D341Med (cell line): ENCODE data around the gene GCM1.

ENCODE experiments used
- DNase-seq: peaks from one replicate; pipeline ENCODE4 v3.0.0; 2012; ENCODE audit warnings: low spot score

Gene GCM1

DNA sequence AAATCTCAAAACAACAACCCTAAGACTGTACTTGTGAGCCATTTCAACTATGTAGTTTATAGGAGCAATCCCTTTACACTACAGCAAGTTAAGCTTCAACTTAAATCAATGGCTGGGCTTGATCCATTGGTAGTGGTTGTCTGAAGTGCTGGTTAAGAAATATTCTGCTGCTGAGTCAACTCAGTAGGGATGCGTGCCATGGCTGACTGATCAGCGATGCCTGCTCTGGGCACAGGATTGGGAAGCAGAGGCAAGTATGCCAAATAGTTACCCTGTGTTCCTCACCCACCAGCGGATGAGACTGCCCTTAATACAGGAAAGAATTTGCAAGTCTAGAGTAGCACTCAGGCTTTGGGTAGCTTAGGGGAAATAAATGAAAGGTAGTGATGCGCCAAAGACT lies 41.5 kb downstream of the GCM1 start:
- no peak for DNase-seq

DNA sequence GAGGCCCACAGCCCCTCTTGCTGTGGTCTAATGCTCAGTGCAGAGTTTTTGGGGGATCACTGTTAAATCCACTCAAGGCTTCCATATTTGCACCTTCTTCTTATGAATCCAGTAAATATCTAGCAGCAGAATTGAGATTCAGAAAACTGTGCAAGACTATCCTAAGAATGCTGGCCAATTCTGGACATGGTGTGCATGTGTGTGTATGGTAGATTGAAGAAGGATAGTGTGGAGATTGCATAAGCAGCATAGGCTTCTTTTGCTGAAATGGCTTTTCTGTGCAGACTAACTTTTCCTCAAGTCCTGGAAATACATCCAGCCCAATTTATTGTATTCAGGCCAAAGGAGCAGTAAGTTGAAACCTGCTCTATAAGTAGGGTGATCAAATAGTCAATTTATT lies 43.7 kb downstream of the GCM1 start:
- DNase-seq = no peak

DNA sequence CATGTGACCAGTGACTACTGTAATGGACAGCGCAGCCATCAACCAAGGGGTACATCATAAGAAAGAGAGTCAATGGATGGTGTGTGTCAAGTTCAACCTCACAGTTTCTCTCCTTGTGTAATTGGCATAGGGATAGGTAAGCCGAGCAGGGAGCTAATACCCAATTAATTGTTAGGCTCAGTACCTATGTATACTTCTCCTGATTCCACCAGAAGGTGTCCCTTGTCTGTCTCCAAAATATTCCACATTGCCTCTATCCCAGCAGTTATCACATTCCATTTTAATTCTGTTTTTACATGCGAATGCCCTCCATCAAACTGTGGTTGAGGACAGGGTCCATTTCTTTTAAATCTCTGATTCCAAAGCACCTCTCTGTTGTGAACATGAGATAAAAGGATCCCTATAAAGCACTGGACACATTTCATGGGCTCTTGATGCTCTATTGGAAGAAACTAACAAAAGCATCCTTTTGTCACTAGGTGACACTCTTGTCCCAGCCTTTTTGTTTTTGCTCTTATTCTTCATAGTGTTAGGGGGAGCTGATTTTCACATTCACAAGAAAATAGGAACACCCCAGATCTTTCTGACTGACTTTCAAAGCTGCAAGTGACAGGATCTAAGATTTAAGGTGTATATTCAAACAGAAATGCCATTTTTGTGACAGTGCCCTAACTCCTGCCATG lies 44.5 kb downstream of the GCM1 start:
- DNase-seq = no peak

DNA sequence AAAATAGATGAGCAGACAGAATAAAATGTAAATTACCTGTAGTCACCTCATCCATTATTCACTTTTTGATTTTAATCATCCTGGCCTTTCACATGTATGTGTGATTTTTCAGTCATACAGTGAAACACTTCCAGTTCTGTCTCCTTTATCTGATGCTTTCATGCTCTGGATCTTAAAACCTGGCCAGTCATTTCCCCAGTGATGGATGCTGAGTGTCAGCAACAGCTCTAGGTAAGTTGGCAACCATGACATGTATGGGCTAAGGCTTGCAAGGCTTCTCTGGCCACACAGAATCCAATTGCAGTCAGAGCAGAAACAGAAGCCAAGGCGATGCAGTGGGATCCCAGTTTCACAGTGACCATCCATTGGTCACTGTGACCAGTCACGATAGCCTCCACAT lies 47.6 kb downstream of the GCM1 start:
- no peak for DNase-seq

DNA sequence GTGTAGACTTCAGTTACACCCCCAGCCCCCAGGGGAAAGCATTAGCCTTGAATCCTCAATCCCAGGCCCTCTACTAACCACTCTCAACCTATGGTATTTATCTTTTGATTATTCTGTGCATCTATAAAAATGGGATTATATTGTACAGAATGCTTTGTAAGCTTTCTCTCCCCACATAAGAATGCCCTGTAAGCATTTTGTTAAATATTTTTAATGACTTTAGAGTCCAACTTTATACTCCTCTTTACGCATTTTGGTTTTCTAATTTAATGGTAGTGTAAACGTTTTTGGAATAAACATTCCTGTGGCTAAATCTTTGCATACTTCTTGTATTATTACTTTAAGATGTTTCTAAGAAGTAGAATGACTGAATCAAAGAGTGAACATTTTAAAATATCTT lies 48.1 kb downstream of the GCM1 start:
- DNase-seq = no peak

DNA sequence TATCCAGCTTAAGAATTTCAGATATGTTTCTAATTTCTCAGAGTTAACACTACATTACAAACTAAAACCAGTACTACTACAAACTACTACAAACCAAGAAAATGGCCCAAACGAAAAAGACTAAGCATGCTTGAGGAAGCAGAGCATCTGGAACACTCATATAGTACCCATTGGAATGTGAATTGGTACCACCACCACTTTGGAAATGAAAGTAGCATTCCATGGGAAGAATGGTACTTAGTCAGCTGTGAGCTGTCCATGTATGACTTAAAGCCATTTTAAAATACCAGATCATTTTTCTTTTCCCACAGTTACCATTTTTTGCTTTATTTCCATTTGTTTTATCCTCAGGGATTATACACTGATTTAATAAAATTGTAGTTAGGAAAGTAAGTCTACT lies 52.9 kb downstream of the GCM1 start:
- no peak for DNase-seq

DNA sequence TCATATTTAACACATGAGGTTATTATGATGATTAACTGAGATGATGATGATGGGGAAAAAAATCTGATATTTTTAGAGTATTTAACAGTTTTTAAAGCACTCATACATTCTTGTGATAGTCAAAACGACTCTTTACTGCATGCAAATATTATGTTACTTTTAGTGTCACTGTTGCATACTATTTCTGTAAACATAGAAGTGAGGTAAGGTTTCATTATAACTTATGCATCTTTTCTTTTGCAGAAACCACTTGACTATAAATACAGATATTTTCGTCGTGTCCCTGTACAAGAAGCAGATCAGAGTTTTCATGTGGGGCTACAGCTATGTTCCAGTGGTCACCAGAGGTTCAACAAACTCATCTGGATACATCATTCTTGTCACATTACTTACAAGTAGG lies 53.4 kb downstream of the GCM1 start:
- no peak for DNase-seq

DNA sequence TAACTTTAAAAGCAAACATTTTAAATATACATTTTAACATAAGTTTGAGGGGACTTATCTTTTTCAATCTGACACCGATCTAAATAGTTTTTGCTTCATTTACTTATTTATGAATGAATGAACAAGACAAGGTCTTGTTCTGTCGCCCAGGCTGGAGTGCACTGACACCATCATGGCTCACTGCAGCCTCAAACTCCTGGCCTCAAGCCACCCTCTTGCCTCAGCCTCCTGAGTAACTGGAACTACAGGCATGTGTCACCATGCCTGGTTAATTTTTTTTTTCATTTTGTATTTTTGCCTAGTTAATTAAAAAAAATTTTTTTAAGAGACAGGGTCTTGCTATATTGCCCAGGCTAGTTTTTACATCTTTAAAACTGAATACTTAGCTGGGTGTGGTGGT lies 58.1 kb downstream of the GCM1 start:
- DNase-seq = no peak

DNA sequence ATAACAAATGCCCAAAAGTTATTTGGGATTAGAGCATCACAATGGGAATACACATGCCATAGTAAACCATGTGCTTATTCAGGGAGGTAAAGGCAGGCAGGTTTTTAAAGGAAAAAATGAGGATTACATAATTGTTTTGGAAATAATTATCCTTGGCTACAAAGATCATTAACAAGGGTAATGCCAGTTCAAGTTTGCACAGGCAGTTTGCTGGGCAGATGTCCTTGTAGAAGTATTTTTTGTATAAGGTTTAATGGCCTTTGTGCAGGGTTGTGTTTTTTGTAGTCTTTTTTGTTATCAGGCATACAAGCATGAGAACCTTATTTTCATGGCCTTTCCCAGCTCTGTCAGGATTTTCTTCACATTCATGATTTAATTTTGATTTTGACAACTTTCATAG lies 58.7 kb downstream of the GCM1 start:
- DNase-seq = no peak

DNA sequence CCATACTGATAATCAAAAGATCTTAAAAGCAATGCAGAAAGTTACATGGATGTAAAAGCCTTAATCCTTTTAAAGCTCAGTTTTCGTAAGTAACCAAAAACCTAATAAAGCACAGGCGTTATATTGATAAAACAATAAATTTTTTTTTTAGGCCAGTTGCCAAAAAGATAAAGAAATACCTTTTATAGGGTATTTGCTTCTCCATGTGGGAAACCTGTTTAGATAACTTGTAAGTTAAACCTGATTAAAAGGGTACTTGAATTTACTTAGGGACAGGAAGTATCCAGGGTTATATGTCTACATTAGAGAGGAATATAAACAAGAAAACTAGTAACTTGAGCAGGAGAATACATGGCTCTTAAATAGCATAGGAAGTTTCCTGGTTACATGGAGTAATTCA lies 62.3 kb downstream of the GCM1 start:
- DNase-seq = no peak

DNA sequence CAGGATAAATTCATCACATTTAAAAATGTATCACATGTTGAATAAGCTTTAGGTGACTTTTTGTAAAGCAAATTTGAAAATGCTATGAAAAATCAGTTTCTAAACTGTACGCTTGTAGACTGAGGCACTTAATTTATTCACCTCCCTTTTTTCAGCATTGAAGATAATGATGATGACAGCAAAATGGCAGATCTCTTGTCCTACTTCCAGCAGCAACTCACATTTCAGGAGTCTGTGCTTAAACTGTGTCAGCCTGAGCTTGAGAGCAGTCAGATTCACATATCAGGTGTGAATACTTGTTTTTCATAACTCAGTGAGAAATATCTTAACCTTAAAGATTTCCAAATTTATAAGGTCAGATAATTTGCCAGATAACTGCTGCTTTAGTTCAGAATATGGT lies 67.8 kb downstream of the GCM1 start:
- no peak for DNase-seq
